Measurements from ENCODE around the gene KLK1. TPM values are rescaled to one million over a fixed set of nuclear protein-coding genes. Genes with fewer than 3 reads are reported as not detected.

KLK1 gene
- total and polyA plus RNA-seq, 12 donors, result 1.1 to 26.5 (median 2.4) TPM; not detected in 3

GRCh38 chr19:50820549-50821247, 2.9 kb downstream of the KLK1 start:
- 14 to 23% (median 20%) methylated on average over 15 to 20 of the region's 21 CpGs for WGBS, 4 donors
- Histone ChIP-seq H3K4me3 (peak overlapping the region in 1 of 4 donors; percentile 19), H3K36me3 (replicated peaks in 1 of 2) (no peaks in the 10 kb centered on the region), H3K27me3 (peaks cover 31% of the 10 kb centered on the region), H3K4me1 (replicated peaks in 1 of 2) (peaks cover 0 to 11% of the 10 kb centered on the region in 2 donors), H3K27ac (no peak overlapping the region), H3K9me3 (replicated peaks in 1 of 3) (no peaks in the 10 kb centered on the region)
- intact Hi-C loops (cut with DNase I), result no loop called here
- DNase-seq, result no peak
- no peak for TF ChIP-seq CTCF (IDR thresholded peaks at IDR 0.05)
- no peak for TF ChIP-seq POLR2A (IDR thresholded peaks at IDR 0.05)

- intact Hi-C loops (cut with DNase I), result no loop called here
These were observed 3.5 kb downstream of the KLK1 start for GRCh38 chr19:50820086-50820485.

DNA sequence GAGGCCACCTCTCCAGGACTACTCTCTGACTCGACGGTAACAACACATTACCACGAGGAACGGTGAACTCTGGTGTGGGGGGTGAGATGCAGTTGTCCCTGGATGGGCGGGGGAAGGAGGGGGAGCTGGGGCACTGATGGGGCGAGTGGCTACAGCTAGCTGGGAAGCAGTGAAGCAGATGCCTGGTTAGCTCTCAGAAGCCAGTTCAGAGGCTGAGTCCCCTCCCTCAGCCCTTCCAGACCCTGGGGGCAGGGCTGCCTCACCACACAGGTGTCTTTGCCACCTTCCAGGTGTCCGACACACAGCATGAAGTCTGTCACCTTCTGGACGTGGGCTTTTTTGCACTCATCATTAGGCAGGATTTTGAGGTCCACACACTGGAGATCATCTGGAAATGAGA, 4.0 kb downstream of the KLK1 start:
- H3K4me1 ChIP-seq (replicated peaks in 1 of 2), result peaks cover 0 to 11% of the 10 kb centered on the region in 2 donors
- no peak for DNase-seq
- H3K27ac ChIP-seq, result no peak overlapping the region
- no peak overlapping the region for H3K4me3 ChIP-seq
- 43 to 51% (median 45%) methylated on average over 2 to 8 of the region's 8 CpGs for WGBS, 4 donors
- TF ChIP-seq POLR2A (IDR thresholded peaks at IDR 0.05) (no peak), CTCF (IDR thresholded peaks at IDR 0.05) (no peak)
- intact Hi-C loops (cut with DNase I), result no loop called here
- no peaks in the 10 kb centered on the region for H3K9me3 ChIP-seq (replicated peaks in 1 of 3)
- peaks cover 31% of the 10 kb centered on the region for H3K27me3 ChIP-seq
- H3K36me3 ChIP-seq (replicated peaks in 1 of 2), result no peaks in the 10 kb centered on the region

More at GRCh38 chr19:50820086-50820485, 3.5 kb downstream of the KLK1 start:
- no peak overlapping the region for H3K27ac ChIP-seq
- peaks cover 0 to 11% of the 10 kb centered on the region in 2 donors for H3K4me1 ChIP-seq (replicated peaks in 1 of 2)
- no peaks in the 10 kb centered on the region for H3K36me3 ChIP-seq (replicated peaks in 1 of 2)
- no peak overlapping the region for H3K4me3 ChIP-seq
- no peak for DNase-seq
- peaks cover 31% of the 10 kb centered on the region for H3K27me3 ChIP-seq
- H3K9me3 ChIP-seq (replicated peaks in 1 of 3), result no peaks in the 10 kb centered on the region
- TF ChIP-seq POLR2A (IDR thresholded peaks at IDR 0.05) (no peak), CTCF (IDR thresholded peaks at IDR 0.05) (no peak)
- 17 to 33% (median 24%) methylated on average over 6 to 15 of the region's 15 CpGs for WGBS, 4 donors

DNA sequence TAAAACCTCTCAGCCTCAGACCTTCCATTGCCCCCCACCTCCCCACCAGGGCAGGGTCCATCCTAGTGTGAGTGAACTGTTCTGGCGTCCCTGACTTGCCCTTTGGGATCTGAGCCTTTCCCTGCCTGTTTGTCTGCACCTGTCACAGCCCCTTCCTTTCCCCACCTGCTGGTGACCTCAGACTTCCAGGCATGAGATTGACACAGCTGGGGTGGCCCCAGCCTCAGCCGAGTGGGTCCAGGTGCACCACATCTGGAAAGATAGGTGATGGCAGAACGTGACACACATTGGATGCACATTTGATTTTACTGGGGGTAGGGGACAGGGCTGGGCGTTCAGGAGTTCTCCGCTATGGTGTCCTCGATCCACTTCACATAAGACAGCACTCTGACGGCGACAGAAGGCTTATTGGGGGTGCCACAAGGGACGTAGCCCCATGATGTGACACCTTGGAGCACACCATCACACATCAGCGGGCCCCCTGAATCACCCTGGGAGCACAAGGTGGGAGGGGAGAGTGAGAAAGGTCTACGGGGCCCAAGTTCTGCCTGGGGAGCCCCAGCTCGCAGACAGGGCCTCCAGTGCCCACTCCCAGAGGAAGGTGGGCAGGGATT, 4.6 kb downstream of the KLK1 start:
- DNase-seq, result no peak
- peaks cover 31% of the 10 kb centered on the region for H3K27me3 ChIP-seq

More for the DNA sequence above, 4.6 kb downstream of the KLK1 start:
- 31 to 74% (median 72%) methylated on average over 1 to 12 of the region's 12 CpGs for WGBS, 4 donors
- no peaks in the 10 kb centered on the region for H3K9me3 ChIP-seq (replicated peaks in 1 of 3)
- no peaks in the 10 kb centered on the region for H3K36me3 ChIP-seq (replicated peaks in 1 of 2)
- peaks cover 0 to 11% of the 10 kb centered on the region in 2 donors for H3K4me1 ChIP-seq (replicated peaks in 1 of 2)
- H3K4me3 ChIP-seq, result no peak overlapping the region
- intact Hi-C loops (cut with DNase I), result no loop called here
- no peak overlapping the region for H3K27ac ChIP-seq
- TF ChIP-seq POLR2A (IDR thresholded peaks at IDR 0.05), result no peak

Measured in adrenal gland (tissue), 12 donors.